Measurements from ENCODE around the gene TNFSF10. TPM values are rescaled to one million over a fixed set of nuclear protein-coding genes. Genes with fewer than 3 reads are reported as not detected.

Gene TNFSF10
- polyA plus RNA-seq, 1 donor from 2014 or later, result not detected

DNA sequence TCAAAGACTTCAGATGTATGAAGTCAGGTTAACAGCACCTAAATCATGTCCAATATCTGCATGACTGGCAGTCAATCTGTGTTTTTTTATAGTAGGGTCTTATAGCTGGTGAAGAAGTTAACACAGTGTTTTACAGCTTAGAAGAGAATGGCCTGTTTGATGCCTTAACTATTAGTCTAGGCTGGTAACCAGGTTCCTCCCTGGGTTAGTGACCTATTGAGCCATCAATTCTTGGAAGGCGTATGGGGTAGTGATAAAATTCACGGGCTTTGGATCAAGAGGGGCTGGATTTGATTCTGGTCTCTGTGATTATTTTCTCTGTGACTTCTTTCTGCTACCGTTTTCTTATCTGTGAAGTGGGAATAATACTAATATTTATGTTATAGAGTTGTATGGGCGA, 16.0 kb upstream of the TNFSF10 start:
- no peaks in the 10 kb centered on the region for H4K20me1 ChIP-seq (ENCODE audit: insufficient read depth)

GRCh38 chr3:172538368-172539151, 15.3 kb upstream of the TNFSF10 start:
- Histone ChIP-seq H3K9me3 (ENCODE audit: low read length) (no peaks in the 10 kb centered on the region), H3K9me2 (ENCODE audit: insufficient read depth, low read length) (no peaks in the 10 kb centered on the region), H3K4me3 (ENCODE audit: low read length) (no peak overlapping the region), H3K27ac (ENCODE audit: low read length) (no peak overlapping the region), H3K9ac (ENCODE audit: low read length) (no peak overlapping the region), H3K79me2 (replicated peaks; ENCODE audit: insufficient read depth, low read length) (no peaks in the 10 kb centered on the region), H2AFZ (ENCODE audit: low read depth, low read length) (no peak overlapping the region), H4K20me1 (ENCODE audit: insufficient read depth) (no peaks in the 10 kb centered on the region), H3F3A (ENCODE audit: insufficient read depth, low read length, poor library complexity, severe bottlenecking) (no peaks in the 10 kb centered on the region), H3K36me3 (ENCODE audit: insufficient read depth, low read length) (no peaks in the 10 kb centered on the region), H3K27me3 (ENCODE audit: insufficient read depth, low read depth, low read length) (no peaks in the 10 kb centered on the region), H3K4me2 (ENCODE audit: low read length) (no peak overlapping the region)
- TF ChIP-seq EP300 (conservative IDR thresholded peaks at IDR 0.05; ENCODE audit: poor library complexity, severe bottlenecking) (no peak), TAF1 (IDR thresholded peaks at IDR 0.05; ENCODE audit: low read depth) (no peak), POLR2AphosphoS5 (IDR thresholded peaks at IDR 0.05) (no peak), RAD21 (conservative IDR thresholded peaks at IDR 0.05) (no peak)

More for the DNA sequence above, 16.0 kb upstream of the TNFSF10 start:
- TF ChIP-seq EP300 (conservative IDR thresholded peaks at IDR 0.05; ENCODE audit: poor library complexity, severe bottlenecking) (no peak), TAF1 (IDR thresholded peaks at IDR 0.05; ENCODE audit: low read depth) (no peak), EZH2 (IDR thresholded peaks at IDR 0.05; ENCODE audit: borderline replicate concordance, insufficient read depth, low read length, poor library complexity, severe bottlenecking) (no peak), RAD21 (conservative IDR thresholded peaks at IDR 0.05) (no peak), POLR2AphosphoS5 (IDR thresholded peaks at IDR 0.05) (no peak), MXI1 (conservative IDR thresholded peaks at IDR 0.05; ENCODE audit: poor library complexity, severe bottlenecking) (no peak), SMC3 (conservative IDR thresholded peaks at IDR 0.05; ENCODE audit: poor library complexity) (no peak)
- TF ChIP-seq, protein P1, sequence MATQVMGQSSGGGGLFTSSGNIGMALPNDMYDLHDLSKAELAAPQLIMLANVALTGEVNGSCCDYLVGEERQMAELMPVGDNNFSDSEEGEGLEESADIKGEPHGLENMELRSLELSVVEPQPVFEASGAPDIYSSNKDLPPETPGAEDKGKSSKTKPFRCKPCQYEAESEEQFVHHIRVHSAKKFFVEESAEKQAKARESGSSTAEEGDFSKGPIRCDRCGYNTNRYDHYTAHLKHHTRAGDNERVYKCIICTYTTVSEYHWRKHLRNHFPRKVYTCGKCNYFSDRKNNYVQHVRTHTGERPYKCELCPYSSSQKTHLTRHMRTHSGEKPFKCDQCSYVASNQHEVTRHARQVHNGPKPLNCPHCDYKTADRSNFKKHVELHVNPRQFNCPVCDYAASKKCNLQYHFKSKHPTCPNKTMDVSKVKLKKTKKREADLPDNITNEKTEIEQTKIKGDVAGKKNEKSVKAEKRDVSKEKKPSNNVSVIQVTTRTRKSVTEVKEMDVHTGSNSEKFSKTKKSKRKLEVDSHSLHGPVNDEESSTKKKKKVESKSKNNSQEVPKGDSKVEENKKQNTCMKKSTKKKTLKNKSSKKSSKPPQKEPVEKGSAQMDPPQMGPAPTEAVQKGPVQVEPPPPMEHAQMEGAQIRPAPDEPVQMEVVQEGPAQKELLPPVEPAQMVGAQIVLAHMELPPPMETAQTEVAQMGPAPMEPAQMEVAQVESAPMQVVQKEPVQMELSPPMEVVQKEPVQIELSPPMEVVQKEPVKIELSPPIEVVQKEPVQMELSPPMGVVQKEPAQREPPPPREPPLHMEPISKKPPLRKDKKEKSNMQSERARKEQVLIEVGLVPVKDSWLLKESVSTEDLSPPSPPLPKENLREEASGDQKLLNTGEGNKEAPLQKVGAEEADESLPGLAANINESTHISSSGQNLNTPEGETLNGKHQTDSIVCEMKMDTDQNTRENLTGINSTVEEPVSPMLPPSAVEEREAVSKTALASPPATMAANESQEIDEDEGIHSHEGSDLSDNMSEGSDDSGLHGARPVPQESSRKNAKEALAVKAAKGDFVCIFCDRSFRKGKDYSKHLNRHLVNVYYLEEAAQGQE (IDR thresholded peaks at IDR 0.05; ENCODE audit: borderline replicate concordance), result no peak
- TF ChIP-seq, protein P2, sequence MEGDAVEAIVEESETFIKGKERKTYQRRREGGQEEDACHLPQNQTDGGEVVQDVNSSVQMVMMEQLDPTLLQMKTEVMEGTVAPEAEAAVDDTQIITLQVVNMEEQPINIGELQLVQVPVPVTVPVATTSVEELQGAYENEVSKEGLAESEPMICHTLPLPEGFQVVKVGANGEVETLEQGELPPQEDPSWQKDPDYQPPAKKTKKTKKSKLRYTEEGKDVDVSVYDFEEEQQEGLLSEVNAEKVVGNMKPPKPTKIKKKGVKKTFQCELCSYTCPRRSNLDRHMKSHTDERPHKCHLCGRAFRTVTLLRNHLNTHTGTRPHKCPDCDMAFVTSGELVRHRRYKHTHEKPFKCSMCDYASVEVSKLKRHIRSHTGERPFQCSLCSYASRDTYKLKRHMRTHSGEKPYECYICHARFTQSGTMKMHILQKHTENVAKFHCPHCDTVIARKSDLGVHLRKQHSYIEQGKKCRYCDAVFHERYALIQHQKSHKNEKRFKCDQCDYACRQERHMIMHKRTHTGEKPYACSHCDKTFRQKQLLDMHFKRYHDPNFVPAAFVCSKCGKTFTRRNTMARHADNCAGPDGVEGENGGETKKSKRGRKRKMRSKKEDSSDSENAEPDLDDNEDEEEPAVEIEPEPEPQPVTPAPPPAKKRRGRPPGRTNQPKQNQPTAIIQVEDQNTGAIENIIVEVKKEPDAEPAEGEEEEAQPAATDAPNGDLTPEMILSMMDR (IDR thresholded peaks at IDR 0.05; ENCODE audit: poor library complexity, severe bottlenecking), result no peak
- Histone ChIP-seq H3K4me2 (ENCODE audit: low read length) (no peak overlapping the region), H2AFZ (ENCODE audit: low read depth, low read length) (no peak overlapping the region), H3K9me3 (ENCODE audit: low read length) (no peaks in the 10 kb centered on the region), H3F3A (ENCODE audit: insufficient read depth, low read length, poor library complexity, severe bottlenecking) (no peaks in the 10 kb centered on the region), H3K27ac (ENCODE audit: low read length) (no peak overlapping the region), H3K4me3 (ENCODE audit: low read length) (no peak overlapping the region), H3K9me2 (ENCODE audit: insufficient read depth, low read length) (no peaks in the 10 kb centered on the region), H3K9ac (ENCODE audit: low read length) (no peak overlapping the region), H3K79me2 (replicated peaks; ENCODE audit: insufficient read depth, low read length) (no peaks in the 10 kb centered on the region), H3K27me3 (ENCODE audit: insufficient read depth, low read depth, low read length) (no peaks in the 10 kb centered on the region), H3K36me3 (ENCODE audit: insufficient read depth, low read length) (no peaks in the 10 kb centered on the region)

Measured in neural cell (in vitro differentiated cells).